PC-3 (cell line): ENCODE results near the gene PSMD3.

Experiments
- EZH2 ChIP-seq: fragments of 300-600 bp; sonication (generic); IDR thresholded peaks from one replicate; pipeline ENCODE4 v1.6.1; 2017; ENCODE audit warnings: antibody characterized with exemption, mild to moderate bottlenecking, low read length; ENCODE audit not compliant: unreplicated experiment
- EZH2phosphoT487 ChIP-seq: fragments of 300-600 bp; sonication (generic); IDR thresholded peaks from 2 replicates; pipeline ENCODE4 v1.6.1; 2018; ENCODE audit warnings: mild to moderate bottlenecking, antibody characterized with exemption, low read length, borderline replicate concordance
- TF ChIP-seq, protein P1 (sequence below): fragments of 300-600 bp; sonication (generic); conservative IDR thresholded peaks from 2 replicates; pipeline ENCODE4 v1.5.1; 2017; ENCODE audit warnings: antibody characterized with exemption, low read depth, mild to moderate bottlenecking, low read length

- TF ChIP-seq, protein P1, sequence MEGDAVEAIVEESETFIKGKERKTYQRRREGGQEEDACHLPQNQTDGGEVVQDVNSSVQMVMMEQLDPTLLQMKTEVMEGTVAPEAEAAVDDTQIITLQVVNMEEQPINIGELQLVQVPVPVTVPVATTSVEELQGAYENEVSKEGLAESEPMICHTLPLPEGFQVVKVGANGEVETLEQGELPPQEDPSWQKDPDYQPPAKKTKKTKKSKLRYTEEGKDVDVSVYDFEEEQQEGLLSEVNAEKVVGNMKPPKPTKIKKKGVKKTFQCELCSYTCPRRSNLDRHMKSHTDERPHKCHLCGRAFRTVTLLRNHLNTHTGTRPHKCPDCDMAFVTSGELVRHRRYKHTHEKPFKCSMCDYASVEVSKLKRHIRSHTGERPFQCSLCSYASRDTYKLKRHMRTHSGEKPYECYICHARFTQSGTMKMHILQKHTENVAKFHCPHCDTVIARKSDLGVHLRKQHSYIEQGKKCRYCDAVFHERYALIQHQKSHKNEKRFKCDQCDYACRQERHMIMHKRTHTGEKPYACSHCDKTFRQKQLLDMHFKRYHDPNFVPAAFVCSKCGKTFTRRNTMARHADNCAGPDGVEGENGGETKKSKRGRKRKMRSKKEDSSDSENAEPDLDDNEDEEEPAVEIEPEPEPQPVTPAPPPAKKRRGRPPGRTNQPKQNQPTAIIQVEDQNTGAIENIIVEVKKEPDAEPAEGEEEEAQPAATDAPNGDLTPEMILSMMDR = no peak
- TF ChIP-seq EZH2 = no peak
- no peak for TF ChIP-seq EZH2phosphoT487
These were observed 24.1 kb downstream of the PSMD3 start for GRCh38 chr17:40004712-40005111.
